Hepatocyte (in vitro differentiated cells): ENCODE measurements around the gene KLK1. TPM values are rescaled to one million over a fixed set of nuclear protein-coding genes. Genes with fewer than 3 reads are reported as not detected.
"Not testable (repeated sequence)": the region's sequence is repeated elsewhere in the genome, so short reads cannot be mapped to it uniquely, and the experiment has no call there.

ENCODE experiments used
- DNase-seq: peaks from one replicate; pipeline ENCODE4 v3.0.0-alpha.2; 2016; ENCODE audit warnings: low spot score
- H2AFZ ChIP-seq: fragments of 200-600 bp; sonication (generic); 2 replicates; pipeline ENCODE4 v1.6.0; 2016; ENCODE audit warnings: antibody characterized with exemption, mild to moderate bottlenecking
- H3K27ac ChIP-seq: fragments of 200-600 bp; sonication (generic); 2 replicates; pipeline ENCODE4 v1.5.1; 2016; ENCODE audit warnings: mild to moderate bottlenecking
- H3K27me3 ChIP-seq: fragments of 200-600 bp; sonication (generic); 2 replicates; pipeline ENCODE4 v1.6.1; 2016
- H3K36me3 ChIP-seq: fragments of 200-600 bp; sonication (generic); replicated peaks from 2 replicates; pipeline ENCODE4 v1.5.1; 2016; ENCODE audit warnings: low read depth; ENCODE audit not compliant: insufficient read depth
- H3K4me1 ChIP-seq: fragments of 200-600 bp; sonication (generic); 2 replicates; pipeline ENCODE4 v1.5.1; 2016; ENCODE audit warnings: mild to moderate bottlenecking, moderate library complexity; ENCODE audit not compliant: insufficient read depth
- H3K4me2 ChIP-seq: fragments of 200-600 bp; sonication (generic); 2 replicates; pipeline ENCODE4 v1.6.0; 2016
- H3K4me3 ChIP-seq: fragments of 200-600 bp; sonication (generic); 2 replicates; pipeline ENCODE4 v1.5.1; 2016; ENCODE audit warnings: mild to moderate bottlenecking
- H3K79me2 ChIP-seq: fragments of 200-600 bp; sonication (generic); 2 replicates; pipeline ENCODE4 v1.6.0; 2017; ENCODE audit warnings: mild to moderate bottlenecking
- H3K9me2 ChIP-seq: fragments of 200-600 bp; sonication (generic); replicated peaks from 2 replicates; pipeline ENCODE4 v1.6.0; 2017; ENCODE audit warnings: mild to moderate bottlenecking; ENCODE audit not compliant: insufficient read depth
- H3K9me3 ChIP-seq: fragments of 200-600 bp; sonication (generic); 2 replicates; pipeline ENCODE4 v1.5.1; 2016; ENCODE audit warnings: low read depth, mild to moderate bottlenecking
- H4K20me1 ChIP-seq: fragments of 200-600 bp; sonication (generic); 2 replicates; pipeline ENCODE4 v1.6.0; 2016; ENCODE audit warnings: mild to moderate bottlenecking; ENCODE audit not compliant: insufficient read depth, poor library complexity, severe bottlenecking
- EZH2 ChIP-seq: fragments of 200-600 bp; sonication (generic); IDR thresholded peaks from 2 replicates; pipeline ENCODE4 v1.6.1; 2016; ENCODE audit warnings: antibody characterized with exemption, mild to moderate bottlenecking, borderline replicate concordance
- EZH2phosphoT487 ChIP-seq: fragments of 200-600 bp; sonication (generic); IDR thresholded peaks from one replicate; pipeline ENCODE4 v1.6.1; 2018; ENCODE audit warnings: antibody characterized with exemption, mild to moderate bottlenecking, low read depth, moderate library complexity; ENCODE audit not compliant: unreplicated experiment, severe bottlenecking
- WGBS: methylation state at CpG from one replicate; pipeline ENCODE4 v1.1.6; 2016; ENCODE audit warnings: low lambda C conversion rate; ENCODE audit errors: missing lambda C conversion rate; 5-methylcytosine and 5-hydroxymethylcytosine counted together
- polyA plus RNA-seq: library from polyadenylated mRNA; unstranded; fragments of >200 nt; fragmentation: Nextera tagmentation; extraction: Ambion mirVana; gene quantifications from 2 replicates; pipeline ENCODE4 v1.2.1, GENCODE V29; 2016
- total RNA-seq: library from RNA; depleted of rRNA; stranded (reverse); fragments of >200 nt; gene quantifications from 2 replicates; pipeline ENCODE4 v1.2.3, GENCODE V29; 2014
- TF ChIP-seq, protein P1 (sequence below): fragments of 200-600 bp; sonication (generic); IDR thresholded peaks from 2 replicates; pipeline ENCODE4 v1.5.1; 2016; ENCODE audit warnings: antibody characterized with exemption, mild to moderate bottlenecking; ENCODE audit not compliant: poor library complexity

Gene KLK1
- total and polyA plus RNA-seq, 2 experiments from 2014 or later, result 2.7 to 6.6 TPM

DNA sequence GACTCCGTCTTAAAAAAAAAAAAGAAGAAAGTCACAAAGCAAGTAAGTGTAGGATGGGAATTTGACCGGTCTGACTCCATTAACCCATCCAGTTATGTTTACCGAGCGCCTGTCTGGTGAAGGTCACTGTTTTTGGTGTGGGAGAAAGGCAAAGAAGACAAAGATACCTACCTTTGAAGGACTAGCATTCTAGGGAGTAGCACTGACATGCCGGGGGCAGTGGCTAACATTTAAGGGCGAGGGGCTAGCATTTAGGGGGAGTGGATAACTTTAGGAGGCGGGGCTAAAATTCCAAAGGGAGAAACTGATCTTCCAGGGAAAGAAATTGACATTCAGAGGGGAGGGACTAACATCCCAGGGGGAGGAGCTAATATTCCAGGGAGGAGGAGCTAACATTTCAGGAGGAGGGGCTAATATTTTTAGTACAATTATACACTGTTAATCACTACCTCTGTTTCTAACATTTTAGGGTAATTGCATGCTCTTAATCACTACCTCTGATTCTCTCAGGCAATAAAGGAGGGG, 44.6 kb downstream of the KLK1 start:
- Histone ChIP-seq H3K27ac (no peak overlapping the region), H2AFZ (no peak overlapping the region), H4K20me1 (no peaks in the 10 kb centered on the region), H3K4me2 (no peak overlapping the region), H3K9me3 (no peaks in the 10 kb centered on the region), H3K9me2 (no peaks in the 10 kb centered on the region), H3K4me3 (no peak overlapping the region), H3K79me2 (no peaks in the 10 kb centered on the region), H3K4me1 (no peaks in the 10 kb centered on the region), H3K27me3 (peaks cover 57% of the 10 kb centered on the region), H3K36me3 (no peaks in the 10 kb centered on the region)
- WGBS, result 62% methylated on average over 7 of the region's 7 CpGs
- TF ChIP-seq, protein P1, sequence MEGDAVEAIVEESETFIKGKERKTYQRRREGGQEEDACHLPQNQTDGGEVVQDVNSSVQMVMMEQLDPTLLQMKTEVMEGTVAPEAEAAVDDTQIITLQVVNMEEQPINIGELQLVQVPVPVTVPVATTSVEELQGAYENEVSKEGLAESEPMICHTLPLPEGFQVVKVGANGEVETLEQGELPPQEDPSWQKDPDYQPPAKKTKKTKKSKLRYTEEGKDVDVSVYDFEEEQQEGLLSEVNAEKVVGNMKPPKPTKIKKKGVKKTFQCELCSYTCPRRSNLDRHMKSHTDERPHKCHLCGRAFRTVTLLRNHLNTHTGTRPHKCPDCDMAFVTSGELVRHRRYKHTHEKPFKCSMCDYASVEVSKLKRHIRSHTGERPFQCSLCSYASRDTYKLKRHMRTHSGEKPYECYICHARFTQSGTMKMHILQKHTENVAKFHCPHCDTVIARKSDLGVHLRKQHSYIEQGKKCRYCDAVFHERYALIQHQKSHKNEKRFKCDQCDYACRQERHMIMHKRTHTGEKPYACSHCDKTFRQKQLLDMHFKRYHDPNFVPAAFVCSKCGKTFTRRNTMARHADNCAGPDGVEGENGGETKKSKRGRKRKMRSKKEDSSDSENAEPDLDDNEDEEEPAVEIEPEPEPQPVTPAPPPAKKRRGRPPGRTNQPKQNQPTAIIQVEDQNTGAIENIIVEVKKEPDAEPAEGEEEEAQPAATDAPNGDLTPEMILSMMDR, result no peak
- no peak for TF ChIP-seq EZH2phosphoT487
- no peak for DNase-seq

- 5% methylated on average over 30 of the region's 30 CpGs for WGBS
- H4K20me1 ChIP-seq, result no peaks in the 10 kb centered on the region
- H3K9me3 ChIP-seq, result no peaks in the 10 kb centered on the region
- H2AFZ ChIP-seq, result no peak overlapping the region
- TF ChIP-seq EZH2 (peak; percentile 70), EZH2phosphoT487 (no peak)
- TF ChIP-seq, protein P1, result no peak
- no peak overlapping the region for H3K27ac ChIP-seq
- H3K4me2 ChIP-seq, result no peak overlapping the region
- H3K36me3 ChIP-seq, result no peaks in the 10 kb centered on the region
- DNase-seq, result no peak
- no peak overlapping the region for H3K4me3 ChIP-seq
- H3K79me2 ChIP-seq, result no peaks in the 10 kb centered on the region
- H3K4me1 ChIP-seq, result no peaks in the 10 kb centered on the region
- H3K27me3 ChIP-seq, result peaks cover 57% of the 10 kb centered on the region
- H3K9me2 ChIP-seq, result no peaks in the 10 kb centered on the region
Measured at GRCh38 chr19:50777830-50778303, 45.7 kb downstream of the KLK1 start.

DNA sequence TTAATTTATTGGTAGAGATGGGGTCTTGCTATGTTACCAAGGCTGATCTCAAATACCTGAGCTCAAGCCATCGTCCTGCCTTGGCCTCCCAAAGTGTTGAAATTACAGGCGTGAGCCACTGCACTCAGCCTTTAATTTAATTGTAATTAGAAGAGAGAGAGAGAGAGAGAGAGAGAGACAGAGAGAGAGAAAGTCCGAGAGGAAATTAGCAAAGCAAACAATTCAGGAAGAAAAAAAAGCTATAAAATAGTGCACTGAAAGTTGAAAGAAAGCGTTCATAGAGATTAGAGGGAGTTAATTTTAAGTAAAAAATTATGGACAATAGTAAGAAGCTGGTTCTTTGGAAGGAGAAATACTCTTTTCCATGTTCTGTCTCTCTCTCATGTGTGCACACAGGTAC, 46.3 kb downstream of the KLK1 start:
- Histone ChIP-seq H3K4me1 (no peaks in the 10 kb centered on the region), H3K4me2 (no peak overlapping the region), H3K36me3 (no peaks in the 10 kb centered on the region), H3K79me2 (no peaks in the 10 kb centered on the region), H3K27ac (no peak overlapping the region), H2AFZ (no peak overlapping the region), H3K9me2 (no peaks in the 10 kb centered on the region), H3K9me3 (no peaks in the 10 kb centered on the region), H4K20me1 (no peaks in the 10 kb centered on the region), H3K4me3 (no peak overlapping the region), H3K27me3 (peaks cover 57% of the 10 kb centered on the region)
- TF ChIP-seq EZH2phosphoT487, result no peak
- TF ChIP-seq EZH2, result no peak
- TF ChIP-seq, protein P1, result no peak
- no peak for DNase-seq
- 43% methylated on average over 4 of the region's 4 CpGs for WGBS

GRCh38 chr19:50776131-50776530, 47.5 kb downstream of the KLK1 start:
- no peak for DNase-seq
- Histone ChIP-seq H3K4me2 (no peak overlapping the region), H3K27me3 (peaks cover 49% of the 10 kb centered on the region), H3K9me3 (no peaks in the 10 kb centered on the region), H3K36me3 (no peaks in the 10 kb centered on the region), H2AFZ (no peak overlapping the region), H3K9me2 (no peaks in the 10 kb centered on the region), H3K79me2 (no peaks in the 10 kb centered on the region), H4K20me1 (no peaks in the 10 kb centered on the region), H3K4me1 (no peaks in the 10 kb centered on the region), H3K4me3 (no peak overlapping the region), H3K27ac (no peak overlapping the region)
- 86% methylated on average over 5 of the region's 5 CpGs for WGBS
- TF ChIP-seq EZH2phosphoT487, result no peak
- no peak for TF ChIP-seq EZH2
- TF ChIP-seq, protein P1, result no peak

DNA sequence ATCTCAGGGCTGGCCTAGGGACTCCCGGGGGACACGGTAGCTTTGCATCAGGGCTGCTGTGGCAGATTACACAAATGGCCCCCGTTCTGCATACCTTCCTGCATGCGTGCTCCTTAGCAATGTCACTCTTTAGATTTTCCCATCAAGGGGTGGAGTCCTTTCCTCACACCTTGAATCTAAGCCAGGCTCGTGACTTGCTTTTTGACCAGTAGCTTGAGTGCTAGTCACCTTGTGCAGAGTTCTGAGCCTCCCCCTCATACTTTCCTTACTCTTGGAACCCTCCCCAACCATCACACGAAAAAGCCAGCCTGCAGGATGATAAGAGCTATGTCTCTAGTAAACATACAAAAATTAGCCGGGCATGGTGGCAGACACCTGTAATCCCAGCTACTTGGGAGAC, 50.1 kb downstream of the KLK1 start:
- WGBS, result 76% methylated on average over 7 of the region's 7 CpGs
- H2AFZ ChIP-seq, H4K20me1 ChIP-seq, H3K27ac ChIP-seq, DNase-seq, H3K4me2 ChIP-seq, H3K36me3 ChIP-seq, H3K9me3 ChIP-seq, H3K4me3 ChIP-seq, H3K4me1 ChIP-seq, H3K79me2 ChIP-seq, H3K9me2 ChIP-seq: not testable (repeated sequence)
- peaks cover 22% of the 10 kb centered on the region for H3K27me3 ChIP-seq
